Kidney epithelial cell (primary cell): Measurements from ENCODE around the gene LDLRAD4. TPM values are rescaled to one million over a fixed set of nuclear protein-coding genes. Genes with fewer than 3 reads are reported as not detected.

Source experiments
- DNase-seq: peaks from one replicate; pipeline ENCODE4 v3.0.0-alpha.2; 2010; ENCODE audit warnings: low read depth
- H3K27me3 ChIP-seq: 2 replicates; pipeline ENCODE4 v1.6.0; 2011; ENCODE audit warnings: low read length; ENCODE audit not compliant: control insufficient read depth, insufficient read depth
- H3K36me3 ChIP-seq: 2 replicates; pipeline ENCODE4 v1.5.1; 2011; ENCODE audit warnings: low read length; ENCODE audit not compliant: control insufficient read depth, insufficient read depth
- H3K4me3 ChIP-seq: 2 replicates; pipeline ENCODE4 v1.5.1; 2011; ENCODE audit warnings: low read depth, mild to moderate bottlenecking, control low read depth, low read length
- total RNA-seq: library from RNA; depleted of rRNA; stranded (reverse); fragments of >200 nt; gene quantifications from 2 replicates; pipeline ENCODE4 v1.2.3, GENCODE V29; 2015
- TF ChIP-seq, protein P1 (sequence below): IDR thresholded peaks from 2 replicates; pipeline ENCODE4 v1.5.1; 2011; ENCODE audit warnings: mild to moderate bottlenecking, moderate library complexity, low read length, control low read depth, inconsistent platforms; ENCODE audit not compliant: insufficient read depth, poor library complexity, severe bottlenecking

Gene LDLRAD4
- total RNA-seq, 1 donor from 2014 or later = 5.8 TPM

- no peaks in the 10 kb centered on the region for H3K36me3 ChIP-seq
- H3K4me3 ChIP-seq = no peak overlapping the region
- TF ChIP-seq, protein P1, sequence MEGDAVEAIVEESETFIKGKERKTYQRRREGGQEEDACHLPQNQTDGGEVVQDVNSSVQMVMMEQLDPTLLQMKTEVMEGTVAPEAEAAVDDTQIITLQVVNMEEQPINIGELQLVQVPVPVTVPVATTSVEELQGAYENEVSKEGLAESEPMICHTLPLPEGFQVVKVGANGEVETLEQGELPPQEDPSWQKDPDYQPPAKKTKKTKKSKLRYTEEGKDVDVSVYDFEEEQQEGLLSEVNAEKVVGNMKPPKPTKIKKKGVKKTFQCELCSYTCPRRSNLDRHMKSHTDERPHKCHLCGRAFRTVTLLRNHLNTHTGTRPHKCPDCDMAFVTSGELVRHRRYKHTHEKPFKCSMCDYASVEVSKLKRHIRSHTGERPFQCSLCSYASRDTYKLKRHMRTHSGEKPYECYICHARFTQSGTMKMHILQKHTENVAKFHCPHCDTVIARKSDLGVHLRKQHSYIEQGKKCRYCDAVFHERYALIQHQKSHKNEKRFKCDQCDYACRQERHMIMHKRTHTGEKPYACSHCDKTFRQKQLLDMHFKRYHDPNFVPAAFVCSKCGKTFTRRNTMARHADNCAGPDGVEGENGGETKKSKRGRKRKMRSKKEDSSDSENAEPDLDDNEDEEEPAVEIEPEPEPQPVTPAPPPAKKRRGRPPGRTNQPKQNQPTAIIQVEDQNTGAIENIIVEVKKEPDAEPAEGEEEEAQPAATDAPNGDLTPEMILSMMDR = no peak
- DNase-seq = no peak
- H3K27me3 ChIP-seq = no peaks in the 10 kb centered on the region
Measured at GRCh38 chr18:13387855-13388548, 169.4 kb downstream of the LDLRAD4 start.

GRCh38 chr18:13388586-13389490 is 170.3 kb downstream of the LDLRAD4 start:
- TF ChIP-seq, protein P1 = no peak
- no peaks in the 10 kb centered on the region for H3K36me3 ChIP-seq

DNA sequence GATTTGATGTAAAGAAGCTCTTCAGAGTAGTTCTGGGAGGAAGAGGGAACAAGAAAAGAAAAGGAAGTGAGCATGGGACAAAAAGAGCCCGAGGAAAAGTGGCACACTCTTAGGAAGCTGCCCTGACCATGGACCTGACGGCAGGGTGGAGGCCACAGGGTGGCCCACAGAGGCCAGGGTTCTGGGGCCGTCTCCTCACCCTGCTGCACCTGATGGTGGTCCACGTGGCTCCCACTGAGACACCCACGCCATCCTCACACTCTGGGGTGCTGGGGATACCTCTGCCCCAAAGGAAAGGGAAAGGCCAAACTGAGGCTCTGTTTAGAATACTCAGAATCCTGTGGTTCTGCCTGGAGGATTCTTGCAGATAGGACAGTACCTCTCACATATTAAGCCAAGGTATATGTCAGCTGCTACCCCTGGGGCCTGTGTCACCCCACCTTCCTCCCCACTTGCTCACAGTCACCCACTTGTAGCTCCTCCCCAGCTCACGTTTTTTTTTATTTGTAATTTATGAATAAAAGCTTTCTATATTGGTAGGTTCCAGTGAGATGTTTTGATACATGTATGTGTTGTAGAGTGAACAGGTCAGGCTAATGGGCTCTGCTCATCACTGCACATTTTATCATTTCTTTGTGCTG is 171.1 kb downstream of the LDLRAD4 start:
- Histone ChIP-seq H3K36me3 (no peaks in the 10 kb centered on the region), H3K27me3 (peaks cover 4% of the 10 kb centered on the region), H3K4me3 (no peak overlapping the region)
- TF ChIP-seq, protein P1 = no peak
- DNase-seq = no peak

More at GRCh38 chr18:13388586-13389490, 170.3 kb downstream of the LDLRAD4 start:
- Histone ChIP-seq H3K4me3 (no peak overlapping the region), H3K27me3 (peaks cover 4% of the 10 kb centered on the region)
- DNase-seq = no peak

DNA sequence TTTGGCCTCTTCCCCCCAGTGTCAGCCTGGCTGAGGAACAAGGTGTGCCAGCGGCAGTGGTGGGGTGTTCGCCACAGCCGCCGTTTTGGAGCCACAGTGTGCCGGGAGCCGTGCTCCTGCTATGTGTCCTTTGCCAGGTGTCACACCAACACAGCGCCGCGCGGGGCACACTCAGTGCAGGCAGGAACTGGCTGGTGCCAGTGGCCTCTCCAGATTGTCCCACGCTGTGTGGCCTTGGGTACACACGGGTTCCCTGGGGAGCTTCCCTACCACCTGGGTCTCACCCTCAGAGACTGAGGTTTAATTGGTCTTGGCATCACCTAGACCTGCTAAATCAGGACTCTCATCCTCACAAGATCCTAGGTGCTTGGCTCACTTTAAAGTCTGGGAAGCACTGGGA is 171.6 kb downstream of the LDLRAD4 start:
- DNase-seq = no peak
- TF ChIP-seq, protein P1 = no peak

DNA sequence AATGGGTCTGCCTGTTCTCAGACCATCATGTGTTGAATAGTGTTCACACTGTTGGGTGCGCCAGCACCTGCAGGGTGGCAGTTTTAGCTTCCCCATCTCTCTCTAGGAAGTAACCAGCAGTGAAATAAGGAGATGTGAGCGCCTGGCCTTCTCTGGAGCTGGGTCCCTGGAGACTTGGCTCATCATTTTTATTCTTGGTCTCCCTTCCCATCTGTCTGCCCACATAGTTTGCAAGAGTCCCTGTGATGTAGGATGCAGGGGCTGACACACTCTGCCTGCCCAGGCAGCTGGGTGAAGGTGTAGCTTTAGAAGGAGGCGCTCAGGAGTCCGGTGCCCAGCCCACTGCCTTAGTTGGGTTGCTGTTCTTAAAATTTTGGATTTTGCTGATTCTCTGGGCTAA is 172.2 kb downstream of the LDLRAD4 start:
- no peaks in the 10 kb centered on the region for H3K36me3 ChIP-seq
- peaks cover 4% of the 10 kb centered on the region for H3K27me3 ChIP-seq
- DNase-seq = no peak
- TF ChIP-seq, protein P1 = no peak
- no peak overlapping the region for H3K4me3 ChIP-seq

More for the DNA sequence above, 171.6 kb downstream of the LDLRAD4 start:
- H3K4me3 ChIP-seq = no peak overlapping the region
- peaks cover 4% of the 10 kb centered on the region for H3K27me3 ChIP-seq
- H3K36me3 ChIP-seq = no peaks in the 10 kb centered on the region
